ENCODE results near the gene GNAI1.

Gene GNAI1

DNA sequence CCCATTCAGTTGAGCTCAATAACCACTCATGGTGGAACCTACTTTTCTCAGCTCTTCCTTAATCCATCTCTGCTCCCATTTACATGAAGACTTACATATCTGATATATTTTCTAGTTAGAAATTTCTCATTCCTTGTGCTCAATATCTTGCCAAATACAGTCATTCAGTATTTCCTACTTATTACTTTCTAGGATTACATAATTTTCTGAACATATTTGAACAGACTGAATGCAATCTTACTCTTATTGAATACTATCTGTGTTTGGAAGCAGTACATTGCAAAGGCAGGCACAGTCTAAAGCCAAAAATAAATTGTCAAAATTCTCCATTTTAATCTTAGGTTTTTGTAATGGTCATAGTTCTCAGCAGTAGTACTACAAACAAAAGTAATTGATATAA is 126.0 kb downstream of the GNAI1 start:
- TF ChIP-seq, protein P1, sequence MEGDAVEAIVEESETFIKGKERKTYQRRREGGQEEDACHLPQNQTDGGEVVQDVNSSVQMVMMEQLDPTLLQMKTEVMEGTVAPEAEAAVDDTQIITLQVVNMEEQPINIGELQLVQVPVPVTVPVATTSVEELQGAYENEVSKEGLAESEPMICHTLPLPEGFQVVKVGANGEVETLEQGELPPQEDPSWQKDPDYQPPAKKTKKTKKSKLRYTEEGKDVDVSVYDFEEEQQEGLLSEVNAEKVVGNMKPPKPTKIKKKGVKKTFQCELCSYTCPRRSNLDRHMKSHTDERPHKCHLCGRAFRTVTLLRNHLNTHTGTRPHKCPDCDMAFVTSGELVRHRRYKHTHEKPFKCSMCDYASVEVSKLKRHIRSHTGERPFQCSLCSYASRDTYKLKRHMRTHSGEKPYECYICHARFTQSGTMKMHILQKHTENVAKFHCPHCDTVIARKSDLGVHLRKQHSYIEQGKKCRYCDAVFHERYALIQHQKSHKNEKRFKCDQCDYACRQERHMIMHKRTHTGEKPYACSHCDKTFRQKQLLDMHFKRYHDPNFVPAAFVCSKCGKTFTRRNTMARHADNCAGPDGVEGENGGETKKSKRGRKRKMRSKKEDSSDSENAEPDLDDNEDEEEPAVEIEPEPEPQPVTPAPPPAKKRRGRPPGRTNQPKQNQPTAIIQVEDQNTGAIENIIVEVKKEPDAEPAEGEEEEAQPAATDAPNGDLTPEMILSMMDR (IDR thresholded peaks at IDR 0.05), result no peak

DNA sequence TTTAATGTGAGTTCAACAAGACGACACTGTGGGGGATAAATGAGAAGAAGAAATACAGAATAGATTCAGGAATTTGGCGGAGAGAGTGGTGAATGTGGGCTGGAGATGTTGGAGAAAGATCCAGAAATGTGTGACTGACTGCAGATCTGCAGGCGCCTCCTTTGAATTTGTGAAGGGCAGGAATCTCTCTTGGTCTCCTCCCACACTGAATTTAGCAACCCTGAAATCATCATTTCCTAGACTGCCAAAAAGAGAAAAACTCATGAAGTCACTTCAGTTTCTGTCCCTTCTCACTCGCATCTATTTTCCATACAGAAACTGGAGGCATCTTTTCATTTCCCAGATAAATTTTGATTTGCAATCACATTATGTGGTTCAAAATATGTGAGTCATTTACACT is 128.7 kb downstream of the GNAI1 start:
- TF ChIP-seq, protein P1 (IDR thresholded peaks at IDR 0.05), result no peak

DNA sequence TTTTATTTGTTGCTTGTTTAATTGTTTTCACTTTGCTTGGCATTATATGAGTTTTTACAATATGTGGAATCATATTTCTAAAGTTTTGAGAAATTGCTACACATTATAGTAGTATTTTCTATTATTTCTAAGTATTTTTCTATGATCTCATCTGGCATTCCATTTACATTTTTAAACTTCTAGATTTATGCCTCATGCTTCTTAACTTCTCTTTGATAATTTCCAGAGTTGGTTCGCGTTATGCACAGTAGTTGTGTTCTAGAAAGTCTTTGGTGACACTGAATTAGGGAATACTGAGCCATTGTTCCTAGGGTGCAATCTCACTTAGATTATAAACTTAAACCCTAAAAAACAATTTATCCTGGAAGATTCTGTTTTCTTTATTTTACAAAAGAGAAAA is 129.2 kb downstream of the GNAI1 start:
- TF ChIP-seq, protein P1 (IDR thresholded peaks at IDR 0.05), result no peak

DNA sequence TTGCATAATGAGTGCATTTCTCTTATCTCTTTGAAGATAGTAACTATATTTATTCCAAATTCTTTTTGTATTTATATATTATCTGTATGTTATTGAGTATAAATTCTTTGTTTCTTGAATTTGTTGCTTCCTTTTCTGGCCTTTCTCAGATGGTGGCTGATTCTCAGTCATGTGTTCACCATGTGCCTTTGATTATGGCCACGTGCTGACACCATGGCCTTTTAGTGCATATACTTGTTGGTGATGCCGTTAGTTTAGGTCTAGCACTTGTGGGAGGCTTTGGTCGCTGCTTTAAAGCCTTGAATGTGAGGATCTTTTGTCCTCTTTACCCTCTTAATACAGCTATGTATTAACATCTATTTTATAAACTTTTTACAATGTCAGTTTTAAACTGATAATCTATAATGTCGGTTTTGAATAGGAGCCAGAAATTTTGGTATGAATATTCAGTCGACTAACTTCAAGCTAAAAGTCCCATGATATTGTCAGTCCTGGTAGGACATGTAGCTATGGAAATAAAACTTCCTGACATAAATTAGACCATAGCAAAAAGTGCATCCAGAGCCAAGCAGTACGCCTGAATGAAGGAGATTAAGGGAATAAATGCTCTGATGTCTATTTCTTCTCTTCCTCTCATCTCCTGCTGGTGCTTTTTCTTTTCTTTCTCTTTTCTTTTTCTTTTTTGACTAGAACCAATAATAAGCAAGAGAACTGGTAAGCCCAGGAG is 130.3 kb downstream of the GNAI1 start:
- TF ChIP-seq, protein P1 (IDR thresholded peaks at IDR 0.05), result no peak

DNA sequence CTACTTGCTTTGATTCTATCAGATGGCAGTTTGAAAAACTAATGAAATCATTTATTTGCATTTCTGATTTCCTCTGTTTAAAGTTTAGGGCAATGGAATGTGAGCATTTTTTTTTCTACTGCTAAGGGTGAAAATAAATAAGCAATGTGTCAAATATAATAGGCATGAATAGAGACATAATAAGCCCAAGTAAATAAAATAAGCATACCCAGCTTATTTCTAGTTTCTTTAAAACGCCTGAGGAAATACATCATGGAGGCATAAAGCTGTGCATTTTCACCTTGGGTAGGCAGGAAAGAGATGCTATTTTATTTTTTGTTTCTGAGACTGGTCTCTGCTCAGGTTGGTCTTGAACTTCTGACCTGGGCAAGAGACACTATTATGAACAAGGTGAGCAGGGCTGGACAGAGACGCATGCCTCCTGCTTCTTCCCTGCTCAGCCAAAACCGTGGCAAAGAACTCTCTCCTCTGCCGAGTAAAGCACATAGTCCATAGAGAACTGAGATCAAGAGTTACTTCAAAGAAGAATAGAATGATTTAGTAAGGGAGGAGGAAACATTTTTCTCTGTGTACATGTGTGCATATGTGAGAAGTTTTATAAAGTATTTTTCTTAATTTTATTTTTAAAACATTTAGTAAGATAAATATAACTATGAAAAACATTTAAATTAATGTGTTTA is 138.1 kb downstream of the GNAI1 start:
- TF ChIP-seq, protein P1 (IDR thresholded peaks at IDR 0.05), result no peak

DNA sequence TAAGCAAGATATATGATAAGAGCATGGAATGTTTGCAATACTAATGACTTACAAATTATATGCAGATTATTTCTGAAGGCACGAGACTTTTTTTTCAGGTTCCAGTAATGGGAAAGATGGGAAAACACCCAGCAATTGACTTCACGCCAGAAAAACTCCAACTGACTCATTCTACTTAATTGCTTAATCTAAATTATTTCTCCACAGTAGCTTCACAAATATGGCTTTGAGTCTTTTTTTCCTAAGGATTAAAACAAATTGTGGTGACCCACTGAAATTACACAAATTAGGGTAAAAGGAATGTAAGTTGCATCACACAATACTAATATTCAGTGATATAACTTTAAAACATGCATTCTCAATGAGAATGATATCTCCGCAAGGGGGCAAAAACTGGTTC is 138.7 kb downstream of the GNAI1 start:
- TF ChIP-seq, protein P1 (IDR thresholded peaks at IDR 0.05), result no peak

DNA sequence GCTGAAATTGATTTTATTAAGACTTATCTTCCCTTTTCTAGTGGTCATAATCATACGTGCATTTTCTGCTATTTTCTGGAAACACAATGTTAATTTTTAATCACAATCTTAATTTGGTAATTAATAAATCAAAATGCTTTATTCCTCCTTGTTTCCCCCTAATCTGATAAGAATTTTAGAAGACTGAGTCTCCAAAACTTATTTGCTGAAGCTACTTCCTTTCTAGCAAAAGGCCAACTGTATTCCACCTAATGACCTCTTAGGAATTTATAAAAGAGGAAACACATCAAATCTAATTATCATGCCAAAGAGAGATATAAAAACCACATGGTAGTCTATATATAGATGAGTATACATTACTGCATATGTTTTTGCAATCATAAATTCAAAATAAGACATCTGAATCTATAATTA is 140.6 kb downstream of the GNAI1 start:
- TF ChIP-seq, protein P1 (IDR thresholded peaks at IDR 0.05), result no peak

Data from LNCAP (cell line).